Small intestine (tissue), 7 donors: ENCODE measurements around the gene DOC2A. TPM values are rescaled to one million over a fixed set of nuclear protein-coding genes. Genes with fewer than 3 reads are reported as not detected.

Experiments
- DNase-seq, 2 donors: peaks; one replicate each; pipeline versions ENCODE4 v3.0.0 to v3.0.0-alpha.2; 2013
- FAIRE-seq: peaks from 2 replicates; lab custom pipeline; 2012; peaks lifted over from hg19 to GRCh38; lab: Jason Lieb, UNC
- H3K27ac ChIP-seq, 3 donors: one replicate each; pipeline ENCODE4 v1.5.1; 2013; ENCODE audit warnings: low read length in 2 of 3, mild to moderate bottlenecking in 2 of 3, control low read depth in 1 of 3, inconsistent platforms in 1 of 3, low read depth in 1 of 3, moderate library complexity in 1 of 3
- H3K27me3 ChIP-seq, 3 donors: one replicate each; pipeline ENCODE4 v1.6.1; 2013; ENCODE audit warnings: low read length in 3 of 3, inconsistent platforms in 1 of 3; ENCODE audit not compliant: control insufficient read depth in 3 of 3, insufficient read depth in 3 of 3
- H3K36me3 ChIP-seq, 3 donors: one replicate each; pipeline ENCODE4 v1.6.1; 2013; ENCODE audit warnings: low read length in 3 of 3, inconsistent platforms in 1 of 3, low read depth in 1 of 3, mild to moderate bottlenecking in 1 of 3, moderate library complexity in 1 of 3; ENCODE audit not compliant: control insufficient read depth in 3 of 3, insufficient read depth in 2 of 3
- H3K4me1 ChIP-seq, 3 donors: one replicate each; pipeline ENCODE4 v1.6.1; 2013; ENCODE audit warnings: low read length in 2 of 3, inconsistent platforms in 1 of 3, low read depth in 1 of 3, mild to moderate bottlenecking in 1 of 3, moderate library complexity in 1 of 3; ENCODE audit not compliant: control insufficient read depth in 3 of 3, insufficient read depth in 2 of 3
- H3K4me3 ChIP-seq, 3 donors: one replicate each; pipeline ENCODE4 v1.5.1; 2013; ENCODE audit warnings: low read length in 3 of 3, control low read depth in 1 of 3, inconsistent platforms in 1 of 3, low read depth in 1 of 3, mild to moderate bottlenecking in 1 of 3, moderate library complexity in 1 of 3
- H3K9me3 ChIP-seq, 2 donors: one replicate each; pipeline ENCODE4 v1.6.1; 2013; ENCODE audit warnings: low read depth in 1 of 2, low read length in 1 of 2; ENCODE audit not compliant: control insufficient read depth in 2 of 2, insufficient read depth in 1 of 2
- WGBS, 3 donors: extraction: QIAGEN DNeasy Blood & Tissue Kit; methylation state at CpG; one replicate each; pipeline ENCODE4 v1.1.7; 2013; 5-methylcytosine and 5-hydroxymethylcytosine counted together
- polyA plus RNA-seq, 4 donors: library from polyadenylated mRNA; stranded (reverse) in 3 of 4; unstranded in 1 of 4; fragments of 200-250 nt in 3 of 4; fragments of 120-200 nt in 1 of 4; gene quantifications; one replicate each; pipeline versions ENCODE4 v1.2.1 to v1.2.3, GENCODE V29; 2013
- donor health status: healthy with polysubstance abuse.
- donor health status: control.
- donor health status: control.
- donor health status: Bipolar disorder and iron deficiency.
- donor health status: healthy.

Gene DOC2A
- polyA plus RNA-seq, 4 donors, result 1.3 to 4.6 (median 1.6) TPM; not detected in 1

DNA sequence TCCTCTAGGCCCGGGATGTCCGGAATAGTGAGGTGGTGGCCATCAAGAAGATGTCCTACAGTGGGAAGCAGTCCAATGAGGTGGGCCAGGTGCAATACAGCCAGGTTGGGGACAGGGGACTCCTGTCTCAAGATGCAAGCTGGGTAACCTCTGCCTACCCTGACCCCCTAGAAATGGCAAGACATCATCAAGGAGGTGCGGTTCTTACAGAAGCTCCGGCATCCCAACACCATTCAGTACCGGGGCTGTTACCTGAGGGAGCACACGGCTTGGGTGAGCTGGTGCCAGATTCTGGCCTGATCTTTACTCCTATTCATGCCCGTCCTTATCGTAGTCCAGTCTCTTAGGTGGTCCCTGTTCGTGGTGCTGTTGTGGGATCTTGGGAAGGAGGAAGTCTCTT is 32.7 kb downstream of the DOC2A start:
- Histone ChIP-seq H3K36me3 (peaks cover 15 to 53% (median 28%) of the 10 kb centered on the region in 3 donors), H3K4me3 (no peak overlapping the region), H3K27ac (peak overlapping the region in 1 of 3 donors; percentile 8), H3K4me1 (peaks cover 0 to 24% (median 12%) of the 10 kb centered on the region in 3 donors), H3K27me3 (no peaks in the 10 kb centered on the region), H3K9me3 (peaks cover 0 to 3% of the 10 kb centered on the region in 2 donors)
- FAIRE-seq (no peak), DNase-seq (no peak)
- WGBS, 3 donors, result 93 to 95% (median 94%) methylated on average over 9 of the region's 9 CpGs

GRCh38 chr16:29977063-29977825 is 33.6 kb downstream of the DOC2A start:
- H3K27ac ChIP-seq, result peak overlapping the region in 1 of 3 donors; percentile 12
- peaks cover 12 to 49% (median 20%) of the 10 kb centered on the region in 3 donors for H3K36me3 ChIP-seq
- FAIRE-seq, result no peak
- no peak overlapping the region for H3K4me3 ChIP-seq
- DNase-seq, result no peak
- H3K9me3 ChIP-seq, result peaks cover 0 to 6% of the 10 kb centered on the region in 2 donors
- no peaks in the 10 kb centered on the region for H3K27me3 ChIP-seq
- H3K4me1 ChIP-seq, result peaks cover 0 to 24% (median 12%) of the 10 kb centered on the region in 3 donors
- WGBS, 3 donors, result 80 to 93% (median 88%) methylated on average over 9 of the region's 9 CpGs

- Histone ChIP-seq H3K36me3 (peaks cover 4 to 45% (median 11%) of the 10 kb centered on the region in 3 donors), H3K27ac (peak overlapping the region in 1 of 3 donors; percentile 18), H3K4me3 (peak overlapping the region in 2 of 3 donors; percentile 83), H3K9me3 (peaks cover 0 to 6% of the 10 kb centered on the region in 2 donors), H3K27me3 (no peaks in the 10 kb centered on the region), H3K4me1 (peaks cover 0 to 24% (median 12%) of the 10 kb centered on the region in 3 donors)
- DNase-seq (no peak), FAIRE-seq (no peak)
- 12 to 17% (median 13%) methylated on average over 6 of the region's 6 CpGs for WGBS, 3 donors
These were observed 34.9 kb downstream of the DOC2A start for GRCh38 chr16:29975811-29976511.

- H3K27ac ChIP-seq, result peak overlapping the region in 1 of 3 donors; percentile 95
- WGBS, 3 donors, result 42 to 65% (median 54%) methylated on average over 5 of the region's 5 CpGs
- peaks cover 0 to 24% (median 12%) of the 10 kb centered on the region in 3 donors for H3K4me1 ChIP-seq
- no peak for FAIRE-seq
- H3K9me3 ChIP-seq, result peaks cover 0 to 6% of the 10 kb centered on the region in 2 donors
- peaks cover 4 to 43% (median 11%) of the 10 kb centered on the region in 3 donors for H3K36me3 ChIP-seq
- H3K27me3 ChIP-seq, result no peaks in the 10 kb centered on the region
- no peak for DNase-seq
- H3K4me3 ChIP-seq, result peak overlapping the region in 2 of 3 donors; percentile 83
These were observed 35.7 kb downstream of the DOC2A start for GRCh38 chr16:29975134-29975538.

- H3K4me1 ChIP-seq, result peaks cover 0 to 24% (median 12%) of the 10 kb centered on the region in 3 donors
- peak overlapping the region in 2 of 3 donors; percentile 80 to 95 for H3K27ac ChIP-seq
- DNase-seq, result peak; percentile 24 to 52
- peaks cover 0 to 6% of the 10 kb centered on the region in 2 donors for H3K9me3 ChIP-seq
- peak overlapping the region; percentile 83 to 86 (median 83) for H3K4me3 ChIP-seq
- FAIRE-seq, result no peak
- peaks cover 6 to 43% (median 7%) of the 10 kb centered on the region in 3 donors for H3K36me3 ChIP-seq
- no peaks in the 10 kb centered on the region for H3K27me3 ChIP-seq
- WGBS, 3 donors, result 2% methylated on average over 23 to 31 of the region's 31 CpGs
These were observed 36.3 kb downstream of the DOC2A start for GRCh38 chr16:29974291-29975133.

DNA sequence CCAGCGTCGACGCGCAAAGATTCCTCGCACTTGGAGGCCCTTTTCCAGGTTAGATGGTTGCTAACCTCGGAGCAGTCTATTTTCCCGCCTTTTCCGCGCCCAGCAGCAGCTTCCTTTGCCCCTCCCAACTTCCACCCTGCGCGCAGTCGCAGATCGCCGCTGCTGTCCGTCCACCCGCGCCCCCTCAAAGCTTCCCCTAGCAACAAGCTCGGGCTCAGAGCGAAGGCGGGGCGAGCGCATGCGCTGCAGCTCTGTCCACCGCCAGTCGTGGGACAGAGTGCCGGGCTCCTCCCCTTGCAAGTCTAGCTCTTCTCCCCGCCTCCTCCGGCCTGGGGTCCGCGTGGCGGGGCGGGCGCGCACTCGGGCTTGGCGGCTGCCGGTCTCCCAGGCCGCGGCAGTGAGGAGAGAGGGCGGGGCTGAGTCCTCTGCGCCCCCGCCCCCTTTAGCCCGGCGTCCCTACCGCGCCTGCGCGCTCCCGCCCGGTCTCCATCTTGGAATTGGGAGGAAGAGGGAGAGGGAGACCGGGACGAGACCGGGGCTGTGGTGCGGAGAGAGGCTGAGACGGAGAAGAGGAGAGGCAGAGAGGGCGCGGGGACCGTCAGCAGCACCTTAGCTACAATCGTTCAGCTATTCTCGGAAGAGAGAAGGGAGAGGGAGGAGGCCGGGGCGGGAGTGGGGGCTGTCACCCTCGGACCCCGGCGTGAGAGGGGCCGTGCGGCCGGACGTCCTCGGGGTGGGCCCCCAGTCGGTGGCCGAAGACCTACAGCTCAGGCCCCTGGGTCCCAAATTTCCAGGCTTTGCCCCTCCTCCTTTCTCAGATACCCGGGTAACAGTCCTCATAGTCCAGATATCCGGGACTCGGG is 37.2 kb downstream of the DOC2A start, which contains the start of gene TAOK2:
Gene TAOK2, plus strand, starts transcription at position 485 of the 863 bp plus-strand sequence. CDS start 3,905 bp downstream, outside the sequence.
- whole genome bisulfite sequencing, 3 donors, result 4 to 6% (median 6%) methylated on average over 55 to 75 of the region's 75 CpGs
- H3K4me3 ChIP-seq, result peak within 1 kb of the TSS; percentile 83 to 86 (median 83)
- peak within 1 kb of the TSS; percentile 66 to 95 (median 80) for H3K27ac ChIP-seq
- peaks cover 4 to 41% (median 8%) of the 10 kb centered on the region in 3 donors for H3K36me3 ChIP-seq
- H3K4me1 ChIP-seq, result peaks cover 0 to 24% (median 12%) of the 10 kb centered on the region in 3 donors
- DNase-seq (peak; percentile 97 to 99), FAIRE-seq (no peak)
- H3K27me3 ChIP-seq, result no peaks in the 10 kb centered on the region
- peaks cover 0 to 6% of the 10 kb centered on the region in 2 donors for H3K9me3 ChIP-seq

- Histone ChIP-seq H3K4me3 (no peak overlapping the region), H3K36me3 (peaks cover 7 to 37% (median 12%) of the 10 kb centered on the region in 3 donors), H3K27ac (peak overlapping the region; percentile 15 to 32 (median 32)), H3K27me3 (no peaks in the 10 kb centered on the region), H3K4me1 (peaks cover 0 to 24% (median 12%) of the 10 kb centered on the region in 3 donors), H3K9me3 (peaks cover 0 to 6% of the 10 kb centered on the region in 2 donors)
- 66 to 71% (median 69%) methylated on average over 6 of the region's 6 CpGs for WGBS, 3 donors
- no peak for FAIRE-seq
- DNase-seq, result no peak
These were observed 37.8 kb downstream of the DOC2A start for GRCh38 chr16:29972992-29973383.
